ENCODE results near the gene CTDP1. TPM values are rescaled to one million over a fixed set of nuclear protein-coding genes. Genes with fewer than 3 reads are reported as not detected.

The CTDP1 gene
- total RNA-seq: 59.7 TPM
- polyA plus RNA-seq: 10 to 100 TPM; 12.9 to 16.9 (median 15.7) TPM

DNA sequence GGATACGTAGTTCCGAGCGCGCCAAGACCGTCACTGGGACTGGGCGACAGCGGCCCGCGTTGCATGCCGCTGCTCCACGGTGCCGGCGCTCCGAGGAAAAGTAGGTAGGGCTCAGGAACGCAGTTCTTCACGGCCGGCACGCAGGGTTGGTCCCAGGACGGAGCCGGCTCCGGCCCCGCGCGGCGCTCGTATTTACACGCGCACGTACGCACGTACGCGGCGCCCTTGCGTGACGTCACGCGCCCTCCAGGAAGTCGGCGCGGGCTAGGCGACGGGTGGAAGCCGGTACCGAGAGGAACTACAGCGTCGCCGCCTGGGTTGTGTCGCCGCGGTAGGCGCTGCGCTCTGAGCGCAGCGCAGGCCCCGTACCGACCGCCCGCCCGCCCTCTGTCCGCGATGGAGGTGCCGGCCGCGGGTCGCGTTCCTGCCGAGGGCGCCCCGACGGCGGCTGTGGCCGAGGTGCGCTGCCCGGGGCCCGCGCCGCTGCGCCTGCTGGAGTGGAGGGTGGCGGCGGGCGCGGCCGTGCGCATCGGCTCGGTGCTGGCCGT is at the start of gene CTDP1:
Gene CTDP1 (plus strand): TSS at position 252 of the 548 bp plus-strand sequence. CDS start 145 bp downstream, at position 397.
- H3K36me3 Mint-ChIP-seq: peaks cover 16% of the 10 kb centered on the region
- DNase-seq: peak; percentile 83 to 96 (median 93)
- peaks cover 0 to 5% of the 10 kb centered on the region in 2 experiments for H3K9me3 ChIP-seq (ENCODE audit: control insufficient read depth in 2 of 2, low read length in 2 of 2)
- H3K4me3 ChIP-seq (ENCODE audit: low read depth, low read length): peak within 1 kb of the TSS; percentile 95
- no peaks in the 10 kb centered on the region for H3K27me3 ChIP-seq (ENCODE audit: control insufficient read depth, insufficient read depth, low read length)
- H3K4me1 Mint-ChIP-seq: peaks cover 16 to 64% (median 44%) of the 10 kb centered on the region in 4 donors
- peak within 1 kb of the TSS; percentile 98 for H3K27ac ChIP-seq (ENCODE audit: insufficient read depth, low read length, poor library complexity, severe bottlenecking)
- peak within 1 kb of the TSS; percentile 98 to 99 (median 99) for H3K27ac Mint-ChIP-seq
- H3K9me3 Mint-ChIP-seq: peaks cover 0 to 6% (median 2%) of the 10 kb centered on the region in 7 donors
- peaks cover 51% of the 10 kb centered on the region for H3K4me1 ChIP-seq (ENCODE audit: control insufficient read depth, insufficient read depth, low read length, poor library complexity, severe bottlenecking)
- peak; percentile 56 for ATAC-seq (ENCODE audit: low read depth in 2 of 2)
- H3K36me3 ChIP-seq (ENCODE audit: control insufficient read depth, insufficient read depth, low read length): peaks cover 3% of the 10 kb centered on the region
- H3K27me3 Mint-ChIP-seq: peaks cover 11% of the 10 kb centered on the region
- peak within 1 kb of the TSS; percentile 97 to 99 (median 98) for H3K4me3 Mint-ChIP-seq

GRCh38 chr18:79630281-79631095 is 49.1 kb upstream of the CTDP1 start:
- Histone ChIP-seq H3K36me3 (ENCODE audit: control insufficient read depth, insufficient read depth, low read length) (no peaks in the 10 kb centered on the region), H3K4me3 (ENCODE audit: low read depth, low read length) (no peak overlapping the region), H3K9me3 (ENCODE audit: control insufficient read depth in 2 of 2, low read length in 2 of 2) (no peaks in the 10 kb centered on the region), H3K27ac (ENCODE audit: insufficient read depth, low read length, poor library complexity, severe bottlenecking) (no peak overlapping the region), H3K27me3 (ENCODE audit: control insufficient read depth, insufficient read depth, low read length) (no peaks in the 10 kb centered on the region), H3K4me1 (ENCODE audit: control insufficient read depth, insufficient read depth, low read length, poor library complexity, severe bottlenecking) (no peaks in the 10 kb centered on the region)
- no peaks in the 10 kb centered on the region for H3K36me3 Mint-ChIP-seq
- DNase-seq: peak in 1 of 3 donors; percentile 14
- H3K27me3 Mint-ChIP-seq: no peaks in the 10 kb centered on the region
- H3K9me3 Mint-ChIP-seq: peaks cover 0 to 6% (median 0%) of the 10 kb centered on the region in 7 donors
- ATAC-seq (ENCODE audit: low read depth in 2 of 2): no peak
- peaks cover 0 to 4% (median 0%) of the 10 kb centered on the region in 4 donors for H3K4me1 Mint-ChIP-seq
- H3K27ac Mint-ChIP-seq: no peak overlapping the region
- H3K4me3 Mint-ChIP-seq: peak overlapping the region in 1 of 4 donors; percentile 6

DNA sequence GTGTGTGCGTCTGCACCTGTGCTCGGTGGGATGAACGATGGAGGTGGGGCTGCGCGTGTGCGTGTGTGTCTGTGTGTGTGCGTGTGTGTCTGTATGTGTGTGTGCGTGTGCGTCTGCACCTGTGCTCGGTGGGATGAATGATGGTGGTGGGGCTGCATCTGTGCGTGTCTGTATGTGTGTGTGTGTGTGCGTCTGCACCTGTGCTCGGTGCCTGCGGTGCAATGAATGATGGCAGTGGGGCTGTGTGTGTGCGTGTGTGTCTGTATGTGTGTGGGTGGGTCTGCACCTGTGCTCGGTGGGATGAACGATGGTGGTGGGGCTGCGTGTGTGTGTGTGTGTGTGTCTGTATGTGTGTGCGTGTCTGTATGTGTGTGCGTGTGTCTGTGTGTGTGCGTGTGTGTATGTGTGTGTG is 48.5 kb upstream of the CTDP1 start:
- peaks cover 0 to 6% (median 0%) of the 10 kb centered on the region in 7 donors for H3K9me3 Mint-ChIP-seq
- no peak overlapping the region for H3K27ac Mint-ChIP-seq
- Histone ChIP-seq H3K36me3 (ENCODE audit: control insufficient read depth, insufficient read depth, low read length) (no peaks in the 10 kb centered on the region), H3K27me3 (ENCODE audit: control insufficient read depth, insufficient read depth, low read length) (no peaks in the 10 kb centered on the region), H3K27ac (ENCODE audit: insufficient read depth, low read length, poor library complexity, severe bottlenecking) (no peak overlapping the region), H3K4me1 (ENCODE audit: control insufficient read depth, insufficient read depth, low read length, poor library complexity, severe bottlenecking) (no peaks in the 10 kb centered on the region), H3K4me3 (ENCODE audit: low read depth, low read length) (no peak overlapping the region), H3K9me3 (ENCODE audit: control insufficient read depth in 2 of 2, low read length in 2 of 2) (no peaks in the 10 kb centered on the region)
- no peaks in the 10 kb centered on the region for H3K27me3 Mint-ChIP-seq
- no peak for ATAC-seq (ENCODE audit: low read depth in 2 of 2)
- H3K36me3 Mint-ChIP-seq: no peaks in the 10 kb centered on the region
- no peak overlapping the region for H3K4me3 Mint-ChIP-seq
- no peak for DNase-seq
- H3K4me1 Mint-ChIP-seq: peaks cover 0 to 4% (median 0%) of the 10 kb centered on the region in 4 donors

- H3K4me1 Mint-ChIP-seq: peaks cover 0 to 4% (median 0%) of the 10 kb centered on the region in 4 donors
- H3K4me3 Mint-ChIP-seq: no peak overlapping the region
- ATAC-seq (ENCODE audit: low read depth in 2 of 2) (no peak), DNase-seq (no peak)
- H3K27me3 Mint-ChIP-seq: no peaks in the 10 kb centered on the region
- peaks cover 0 to 6% (median 0%) of the 10 kb centered on the region in 7 donors for H3K9me3 Mint-ChIP-seq
- no peaks in the 10 kb centered on the region for H3K4me1 ChIP-seq (ENCODE audit: control insufficient read depth, insufficient read depth, low read length, poor library complexity, severe bottlenecking)
- no peaks in the 10 kb centered on the region for H3K27me3 ChIP-seq (ENCODE audit: control insufficient read depth, insufficient read depth, low read length)
- H3K36me3 ChIP-seq (ENCODE audit: control insufficient read depth, insufficient read depth, low read length): no peaks in the 10 kb centered on the region
- H3K9me3 ChIP-seq (ENCODE audit: control insufficient read depth in 2 of 2, low read length in 2 of 2): no peaks in the 10 kb centered on the region
- no peaks in the 10 kb centered on the region for H3K36me3 Mint-ChIP-seq
- H3K27ac ChIP-seq (ENCODE audit: insufficient read depth, low read length, poor library complexity, severe bottlenecking): no peak overlapping the region
- peak overlapping the region in 1 of 3 donors; percentile 14 for H3K27ac Mint-ChIP-seq
- H3K4me3 ChIP-seq (ENCODE audit: low read depth, low read length): no peak overlapping the region
Observed at GRCh38 chr18:79631761-79632446, 47.7 kb upstream of the CTDP1 start.

DNA sequence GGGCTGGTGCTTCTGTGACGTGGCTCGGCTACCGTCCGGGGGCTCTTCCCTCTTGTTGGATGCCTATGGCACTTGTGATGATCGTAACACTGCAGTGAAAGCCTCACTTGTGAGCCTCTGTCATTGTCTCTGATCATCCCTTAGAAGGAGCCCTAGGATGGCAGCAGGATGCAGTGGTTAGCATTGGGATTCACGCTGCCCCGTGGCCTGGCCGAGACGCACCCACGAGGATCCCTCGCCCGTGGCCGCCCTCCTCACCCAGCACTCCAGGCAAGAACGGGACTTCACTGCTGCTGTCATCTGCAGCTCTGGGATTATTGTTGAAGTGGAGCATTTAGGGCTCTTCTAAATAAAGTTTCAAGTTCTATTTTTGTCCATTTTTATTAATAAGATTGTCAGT is 46.8 kb upstream of the CTDP1 start:
- no peak overlapping the region for H3K27ac ChIP-seq (ENCODE audit: insufficient read depth, low read length, poor library complexity, severe bottlenecking)
- ATAC-seq (ENCODE audit: low read depth in 2 of 2) (no peak), DNase-seq (no peak)
- no peaks in the 10 kb centered on the region for H3K4me1 ChIP-seq (ENCODE audit: control insufficient read depth, insufficient read depth, low read length, poor library complexity, severe bottlenecking)
- H3K36me3 ChIP-seq (ENCODE audit: control insufficient read depth, insufficient read depth, low read length): no peaks in the 10 kb centered on the region
- Mint-ChIP-seq H3K27ac (no peak overlapping the region), H3K4me1 (peaks cover 0 to 4% (median 0%) of the 10 kb centered on the region in 4 donors), H3K36me3 (no peaks in the 10 kb centered on the region), H3K27me3 (no peaks in the 10 kb centered on the region), H3K4me3 (no peak overlapping the region), H3K9me3 (peaks cover 0 to 6% (median 0%) of the 10 kb centered on the region in 7 donors)
- no peak overlapping the region for H3K4me3 ChIP-seq (ENCODE audit: low read depth, low read length)
- no peaks in the 10 kb centered on the region for H3K27me3 ChIP-seq (ENCODE audit: control insufficient read depth, insufficient read depth, low read length)
- no peaks in the 10 kb centered on the region for H3K9me3 ChIP-seq (ENCODE audit: control insufficient read depth in 2 of 2, low read length in 2 of 2)

DNA sequence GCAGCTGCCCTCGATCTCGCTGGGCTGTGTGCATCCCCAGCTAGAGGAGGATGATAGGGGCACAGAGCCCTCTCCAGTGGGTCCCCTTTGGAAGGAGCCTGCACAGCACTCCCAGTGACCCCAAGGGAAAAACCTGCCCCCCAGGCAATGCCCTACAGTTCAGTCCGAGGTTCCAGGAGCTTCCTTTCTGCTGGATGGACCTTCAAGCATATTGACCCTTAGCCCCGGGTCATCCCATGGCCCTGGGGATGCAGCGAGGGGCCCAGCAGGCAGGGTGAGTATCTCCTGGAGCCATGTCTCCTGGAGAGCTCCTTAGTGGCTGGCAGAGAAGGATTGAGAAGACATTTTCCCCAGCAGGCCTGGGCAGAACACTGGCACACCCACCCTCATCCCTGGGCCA is 45.4 kb upstream of the CTDP1 start:
- H3K36me3 ChIP-seq (ENCODE audit: control insufficient read depth, insufficient read depth, low read length): no peaks in the 10 kb centered on the region
- H3K4me3 Mint-ChIP-seq: no peak overlapping the region
- H3K4me1 Mint-ChIP-seq: peaks cover 0 to 4% (median 0%) of the 10 kb centered on the region in 4 donors
- H3K27me3 ChIP-seq (ENCODE audit: control insufficient read depth, insufficient read depth, low read length): no peaks in the 10 kb centered on the region
- no peak overlapping the region for H3K27ac ChIP-seq (ENCODE audit: insufficient read depth, low read length, poor library complexity, severe bottlenecking)
- H3K27me3 Mint-ChIP-seq: peaks cover 3% of the 10 kb centered on the region
- peaks cover 0 to 2% (median 0%) of the 10 kb centered on the region in 7 donors for H3K9me3 Mint-ChIP-seq
- ATAC-seq (ENCODE audit: low read depth in 2 of 2): no peak
- no peak overlapping the region for H3K4me3 ChIP-seq (ENCODE audit: low read depth, low read length)
- H3K9me3 ChIP-seq (ENCODE audit: control insufficient read depth in 2 of 2, low read length in 2 of 2): no peaks in the 10 kb centered on the region
- H3K4me1 ChIP-seq (ENCODE audit: control insufficient read depth, insufficient read depth, low read length, poor library complexity, severe bottlenecking): no peaks in the 10 kb centered on the region
- no peaks in the 10 kb centered on the region for H3K36me3 Mint-ChIP-seq
- no peak overlapping the region for H3K27ac Mint-ChIP-seq
- no peak for DNase-seq

- Mint-ChIP-seq H3K9me3 (peaks cover 0 to 2% (median 0%) of the 10 kb centered on the region in 7 donors), H3K27me3 (peaks cover 6% of the 10 kb centered on the region), H3K4me1 (peaks cover 0 to 4% (median 0%) of the 10 kb centered on the region in 4 donors), H3K36me3 (no peaks in the 10 kb centered on the region), H3K27ac (no peak overlapping the region), H3K4me3 (no peak overlapping the region)
- H3K27me3 ChIP-seq (ENCODE audit: control insufficient read depth, insufficient read depth, low read length): no peaks in the 10 kb centered on the region
- DNase-seq (no peak), ATAC-seq (ENCODE audit: low read depth in 2 of 2) (no peak)
- no peaks in the 10 kb centered on the region for H3K9me3 ChIP-seq (ENCODE audit: control insufficient read depth in 2 of 2, low read length in 2 of 2)
- no peaks in the 10 kb centered on the region for H3K36me3 ChIP-seq (ENCODE audit: control insufficient read depth, insufficient read depth, low read length)
- no peak overlapping the region for H3K4me3 ChIP-seq (ENCODE audit: low read depth, low read length)
- no peak overlapping the region for H3K27ac ChIP-seq (ENCODE audit: insufficient read depth, low read length, poor library complexity, severe bottlenecking)
- H3K4me1 ChIP-seq (ENCODE audit: control insufficient read depth, insufficient read depth, low read length, poor library complexity, severe bottlenecking): no peaks in the 10 kb centered on the region
Observed at GRCh38 chr18:79634593-79635426, 44.8 kb upstream of the CTDP1 start.
